OCI-LY1 (cell line): Measurements from ENCODE around the gene COA4.

Experiments used
- EZH2 ChIP-seq: fragments of 200-600 bp; sonication (generic), shearing (Covaris generic); IDR thresholded peaks from 2 replicates; pipeline ENCODE4 v1.8.0; 2017; ENCODE audit warnings: borderline replicate concordance, mixed run types, mild to moderate bottlenecking, antibody characterized with exemption, low read length, moderate library complexity, mixed read lengths
- TF ChIP-seq, protein P1 (sequence below): fragments of 200-600 bp; sonication (generic), shearing (Covaris generic); IDR thresholded peaks from 2 replicates; pipeline ENCODE4 v1.5.1; 2017; ENCODE audit warnings: mild to moderate bottlenecking, antibody characterized with exemption, low read length, moderate library complexity, mixed read lengths

DNA sequence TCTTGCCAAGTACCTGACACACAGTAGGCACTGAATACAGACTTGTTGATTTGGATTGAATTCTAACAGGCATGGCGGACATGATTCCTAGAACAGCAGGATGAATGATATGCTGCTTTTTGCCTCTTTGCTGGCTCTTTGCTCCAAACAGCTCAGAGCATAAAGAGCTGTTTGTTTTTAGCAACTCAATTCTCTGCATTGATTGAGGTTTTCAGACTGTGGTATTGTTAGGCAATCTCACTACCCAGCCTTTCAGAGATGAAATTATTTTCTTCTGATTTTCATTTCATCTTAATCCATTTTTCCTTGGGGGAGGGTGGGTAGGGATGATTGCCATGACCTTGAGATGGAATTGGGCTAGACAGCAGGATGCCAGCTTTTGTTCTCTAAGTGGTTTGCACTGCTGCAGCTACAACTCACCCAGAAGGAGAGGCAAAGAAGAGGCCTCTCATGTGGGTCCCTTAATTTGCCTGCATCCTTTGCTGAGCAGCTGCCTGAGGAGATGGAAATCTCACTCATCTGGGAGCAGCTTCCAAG is 20.5 kb downstream of the COA4 start:
- TF ChIP-seq, protein P1, sequence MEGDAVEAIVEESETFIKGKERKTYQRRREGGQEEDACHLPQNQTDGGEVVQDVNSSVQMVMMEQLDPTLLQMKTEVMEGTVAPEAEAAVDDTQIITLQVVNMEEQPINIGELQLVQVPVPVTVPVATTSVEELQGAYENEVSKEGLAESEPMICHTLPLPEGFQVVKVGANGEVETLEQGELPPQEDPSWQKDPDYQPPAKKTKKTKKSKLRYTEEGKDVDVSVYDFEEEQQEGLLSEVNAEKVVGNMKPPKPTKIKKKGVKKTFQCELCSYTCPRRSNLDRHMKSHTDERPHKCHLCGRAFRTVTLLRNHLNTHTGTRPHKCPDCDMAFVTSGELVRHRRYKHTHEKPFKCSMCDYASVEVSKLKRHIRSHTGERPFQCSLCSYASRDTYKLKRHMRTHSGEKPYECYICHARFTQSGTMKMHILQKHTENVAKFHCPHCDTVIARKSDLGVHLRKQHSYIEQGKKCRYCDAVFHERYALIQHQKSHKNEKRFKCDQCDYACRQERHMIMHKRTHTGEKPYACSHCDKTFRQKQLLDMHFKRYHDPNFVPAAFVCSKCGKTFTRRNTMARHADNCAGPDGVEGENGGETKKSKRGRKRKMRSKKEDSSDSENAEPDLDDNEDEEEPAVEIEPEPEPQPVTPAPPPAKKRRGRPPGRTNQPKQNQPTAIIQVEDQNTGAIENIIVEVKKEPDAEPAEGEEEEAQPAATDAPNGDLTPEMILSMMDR: no peak
- no peak for TF ChIP-seq EZH2
